Measurements from ENCODE around the gene MASP2.

GRCh38 chr1:11037740-11038182 is 9.3 kb downstream of the MASP2 start:
- no peak for TF ChIP-seq POLR2A (IDR thresholded peaks at IDR 0.05; ENCODE audit: low read length)
- no peak for TF ChIP-seq GATA1 (IDR thresholded peaks at IDR 0.05; ENCODE audit: low read depth, low read length)

Data from erythroblast (primary cell).